Measurements from ENCODE around the gene RBM45.

RBM45 gene

DNA sequence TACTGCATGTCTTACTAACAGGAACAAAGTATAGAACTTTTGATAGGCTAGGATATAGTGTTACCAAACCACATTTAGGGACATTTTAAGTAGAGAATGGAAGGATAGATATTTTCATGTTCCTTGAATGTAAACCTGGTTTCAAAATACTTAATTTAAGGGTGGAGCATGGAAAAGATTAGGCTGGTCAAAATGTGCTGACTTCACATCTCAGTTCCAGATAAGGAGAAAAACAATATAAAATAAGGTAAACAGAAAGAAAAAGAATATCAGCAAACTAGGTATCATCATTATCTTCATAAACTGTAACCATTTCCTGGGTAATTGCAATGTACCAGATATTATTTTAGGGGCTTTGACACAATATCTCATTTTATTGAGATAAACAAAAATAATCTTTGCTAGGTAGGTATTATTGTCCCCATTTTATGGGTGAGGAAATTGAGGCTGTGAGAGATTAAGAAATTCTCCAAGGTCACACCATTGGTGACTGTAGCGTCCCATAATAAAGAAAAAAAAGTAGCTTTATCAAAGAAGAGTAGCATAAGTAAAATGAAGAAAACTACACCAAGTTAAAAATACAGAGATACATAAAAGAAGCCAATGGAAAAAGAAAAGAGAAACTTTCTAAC lies 43.3 kb upstream of the RBM45 start:
- Histone ChIP-seq H3K36me3 (ENCODE audit: control insufficient read depth, low read length) (no peaks in the 10 kb centered on the region), H3K9me3 (ENCODE audit: control insufficient read depth, insufficient read depth, low read length) (no peaks in the 10 kb centered on the region), H3K27me3 (ENCODE audit: control insufficient read depth, low read length) (peaks cover 3% of the 10 kb centered on the region), H3K9me2 (replicated peaks; ENCODE audit: control insufficient read depth, low read length) (no peaks in the 10 kb centered on the region), H3F3A (ENCODE audit: control insufficient read depth, insufficient read depth) (no peaks in the 10 kb centered on the region), H3K27ac (ENCODE audit: low read depth, low read length) (no peak overlapping the region), H3K79me2 (ENCODE audit: control insufficient read depth, low read length) (no peaks in the 10 kb centered on the region), H3K4me2 (ENCODE audit: low read length) (no peak overlapping the region), H4K20me1 (ENCODE audit: control insufficient read depth, insufficient read depth, low read depth, low read length) (no peaks in the 10 kb centered on the region), H3K4me3 (ENCODE audit: low read length) (no peak overlapping the region), H3K4me1 (ENCODE audit: control insufficient read depth, low read length) (no peaks in the 10 kb centered on the region)
- no peak for TF ChIP-seq EZH2phosphoT487 (IDR thresholded peaks at IDR 0.05; ENCODE audit: borderline replicate concordance, low read length)
- TF ChIP-seq, protein P1, sequence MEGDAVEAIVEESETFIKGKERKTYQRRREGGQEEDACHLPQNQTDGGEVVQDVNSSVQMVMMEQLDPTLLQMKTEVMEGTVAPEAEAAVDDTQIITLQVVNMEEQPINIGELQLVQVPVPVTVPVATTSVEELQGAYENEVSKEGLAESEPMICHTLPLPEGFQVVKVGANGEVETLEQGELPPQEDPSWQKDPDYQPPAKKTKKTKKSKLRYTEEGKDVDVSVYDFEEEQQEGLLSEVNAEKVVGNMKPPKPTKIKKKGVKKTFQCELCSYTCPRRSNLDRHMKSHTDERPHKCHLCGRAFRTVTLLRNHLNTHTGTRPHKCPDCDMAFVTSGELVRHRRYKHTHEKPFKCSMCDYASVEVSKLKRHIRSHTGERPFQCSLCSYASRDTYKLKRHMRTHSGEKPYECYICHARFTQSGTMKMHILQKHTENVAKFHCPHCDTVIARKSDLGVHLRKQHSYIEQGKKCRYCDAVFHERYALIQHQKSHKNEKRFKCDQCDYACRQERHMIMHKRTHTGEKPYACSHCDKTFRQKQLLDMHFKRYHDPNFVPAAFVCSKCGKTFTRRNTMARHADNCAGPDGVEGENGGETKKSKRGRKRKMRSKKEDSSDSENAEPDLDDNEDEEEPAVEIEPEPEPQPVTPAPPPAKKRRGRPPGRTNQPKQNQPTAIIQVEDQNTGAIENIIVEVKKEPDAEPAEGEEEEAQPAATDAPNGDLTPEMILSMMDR (IDR thresholded peaks at IDR 0.05; ENCODE audit: low read depth, low read length, poor library complexity, severe bottlenecking), result no peak

DNA sequence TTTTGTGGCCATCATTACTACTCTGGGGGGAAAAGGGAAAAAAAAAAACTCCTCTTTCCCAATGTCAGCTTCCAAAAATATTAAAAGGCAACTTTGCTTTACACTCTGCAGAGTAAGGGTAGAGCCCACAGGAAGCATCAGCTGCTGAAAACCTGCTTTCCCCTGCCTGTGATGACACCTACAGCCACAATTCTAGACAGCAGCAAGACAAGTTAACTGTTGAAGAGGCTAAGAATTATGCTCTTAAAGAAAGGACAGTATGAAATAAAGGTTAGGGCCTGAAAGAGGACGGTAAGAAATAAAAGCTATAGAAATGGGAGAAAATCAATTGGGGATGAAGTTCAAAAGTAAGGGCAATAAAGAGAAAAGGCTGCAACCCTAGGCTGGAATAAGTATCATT lies 42.7 kb upstream of the RBM45 start:
- no peak overlapping the region for H3K27ac ChIP-seq (ENCODE audit: low read depth, low read length)
- no peak overlapping the region for H3K4me3 ChIP-seq (ENCODE audit: low read length)
- H3K4me2 ChIP-seq (ENCODE audit: low read length), result no peak overlapping the region
- no peaks in the 10 kb centered on the region for H3F3A ChIP-seq (ENCODE audit: control insufficient read depth, insufficient read depth)
- H3K79me2 ChIP-seq (ENCODE audit: control insufficient read depth, low read length), result no peaks in the 10 kb centered on the region
- H3K4me1 ChIP-seq (ENCODE audit: control insufficient read depth, low read length), result no peaks in the 10 kb centered on the region
- no peaks in the 10 kb centered on the region for H3K36me3 ChIP-seq (ENCODE audit: control insufficient read depth, low read length)
- peaks cover 3% of the 10 kb centered on the region for H3K27me3 ChIP-seq (ENCODE audit: control insufficient read depth, low read length)
- H3K9me3 ChIP-seq (ENCODE audit: control insufficient read depth, insufficient read depth, low read length), result no peaks in the 10 kb centered on the region
- H3K9me2 ChIP-seq (replicated peaks; ENCODE audit: control insufficient read depth, low read length), result no peaks in the 10 kb centered on the region
- H4K20me1 ChIP-seq (ENCODE audit: control insufficient read depth, insufficient read depth, low read depth, low read length), result no peaks in the 10 kb centered on the region
- TF ChIP-seq, protein P1 (IDR thresholded peaks at IDR 0.05; ENCODE audit: low read depth, low read length, poor library complexity, severe bottlenecking), result no peak
- no peak for TF ChIP-seq EZH2phosphoT487 (IDR thresholded peaks at IDR 0.05; ENCODE audit: borderline replicate concordance, low read length)

DNA sequence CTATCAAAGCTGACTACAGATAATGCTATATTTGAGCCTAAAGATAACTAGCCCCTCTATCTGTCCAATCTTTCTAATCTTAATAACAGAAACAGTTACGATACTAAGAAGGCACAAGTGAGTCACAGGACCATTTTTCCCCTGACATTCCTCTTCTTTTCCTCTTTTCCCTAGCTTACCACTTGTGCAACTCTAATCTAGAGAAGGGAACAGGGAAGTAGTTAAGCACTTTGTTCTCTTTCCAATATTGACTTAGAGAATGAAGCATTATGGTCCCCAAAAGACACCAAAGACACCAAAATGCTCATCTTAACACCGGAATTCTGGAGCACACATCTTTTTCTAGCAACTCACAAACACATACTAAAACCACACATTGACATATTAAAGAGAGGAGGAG lies 41.4 kb upstream of the RBM45 start:
- H3K4me2 ChIP-seq (ENCODE audit: low read length), result no peak overlapping the region
- no peaks in the 10 kb centered on the region for H3K4me1 ChIP-seq (ENCODE audit: control insufficient read depth, low read length)
- H3K4me3 ChIP-seq (ENCODE audit: low read length), result no peak overlapping the region
- no peaks in the 10 kb centered on the region for H3K9me2 ChIP-seq (replicated peaks; ENCODE audit: control insufficient read depth, low read length)
- no peaks in the 10 kb centered on the region for H3F3A ChIP-seq (ENCODE audit: control insufficient read depth, insufficient read depth)
- H3K79me2 ChIP-seq (ENCODE audit: control insufficient read depth, low read length), result no peaks in the 10 kb centered on the region
- TF ChIP-seq, protein P1 (IDR thresholded peaks at IDR 0.05; ENCODE audit: low read depth, low read length, poor library complexity, severe bottlenecking), result no peak
- TF ChIP-seq EZH2phosphoT487 (IDR thresholded peaks at IDR 0.05; ENCODE audit: borderline replicate concordance, low read length), result no peak
- H4K20me1 ChIP-seq (ENCODE audit: control insufficient read depth, insufficient read depth, low read depth, low read length), result no peaks in the 10 kb centered on the region
- no peaks in the 10 kb centered on the region for H3K9me3 ChIP-seq (ENCODE audit: control insufficient read depth, insufficient read depth, low read length)
- peaks cover 3% of the 10 kb centered on the region for H3K27me3 ChIP-seq (ENCODE audit: control insufficient read depth, low read length)
- no peak overlapping the region for H3K27ac ChIP-seq (ENCODE audit: low read depth, low read length)
- no peaks in the 10 kb centered on the region for H3K36me3 ChIP-seq (ENCODE audit: control insufficient read depth, low read length)

Data from DOHH2 (cell line).